HepG2 (cell line): ENCODE results near the gene FOXA3. TPM values are rescaled to one million over a fixed set of nuclear protein-coding genes. Genes with fewer than 3 reads are reported as not detected.
A peak's percentile ranks its signal among the peaks of the same experiment; 100 is the strongest.

Experiments used
- AKNA ChIP-seq: sonication (generic); formaldehyde crosslinking; IDR thresholded peaks from 2 replicates; pipeline ENCODE4 v1.4.0; 2020; ENCODE audit warnings: missing genetic modification reagents, borderline replicate concordance
- CENPT ChIP-seq: sonication (generic); formaldehyde crosslinking; IDR thresholded peaks from 2 replicates; pipeline ENCODE4 v1.8.0; 2022; ENCODE audit warnings: low read depth, mild to moderate bottlenecking, moderate library complexity, missing genetic modification reagents
- CTCF ChIP-seq: sonication (generic); formaldehyde crosslinking; IDR thresholded peaks from 2 replicates; pipeline ENCODE4 v1.5.0; 2020; ENCODE audit warnings: mild to moderate bottlenecking, missing genetic modification reagents, moderate library complexity
- FOSL2 ChIP-seq: sonication (generic); formaldehyde crosslinking; IDR thresholded peaks from 2 replicates; pipeline ENCODE4 v1.4.0; 2020; ENCODE audit warnings: missing genetic modification reagents
- HBP1 ChIP-seq: IDR thresholded peaks from 2 replicates; pipeline ENCODE4 v1.6.1; 2016; ENCODE audit warnings: low read depth, control low read depth
- JUND ChIP-seq: sonication (generic); formaldehyde crosslinking; IDR thresholded peaks from 2 replicates; pipeline ENCODE4 v1.8.0; 2022; ENCODE audit warnings: mild to moderate bottlenecking, missing genetic modification reagents
- KAT7 ChIP-seq: IDR thresholded peaks from 2 replicates; pipeline ENCODE4 v1.6.1; 2018; ENCODE audit warnings: borderline replicate concordance, missing compliant biosample characterization
- MBNL3 ChIP-seq: fragments of 250-450 bp; sonication (Bioruptor Pico); conservative IDR thresholded peaks from 2 replicates; pipeline ENCODE4 v1.8.0; 2022; ENCODE audit warnings: mild to moderate bottlenecking, inconsistent platforms
- NCOA5 ChIP-seq: sonication (generic); formaldehyde crosslinking; IDR thresholded peaks from 2 replicates; pipeline ENCODE4 v1.4.0; 2020; ENCODE audit warnings: missing genetic modification reagents
- PATZ1 ChIP-seq: sonication (generic); formaldehyde crosslinking; IDR thresholded peaks from 2 replicates; pipeline ENCODE4 v1.4.0; 2020; ENCODE audit warnings: missing genetic modification reagents
- PAWR ChIP-seq: sonication (generic); formaldehyde crosslinking; IDR thresholded peaks from 2 replicates; pipeline ENCODE4 v1.4.0; 2020; ENCODE audit warnings: missing genetic modification reagents, mild to moderate bottlenecking, borderline replicate concordance
- RNF2 ChIP-seq: fragments of 450-650 bp; conservative IDR thresholded peaks from 2 replicates; pipeline ENCODE4 v1.6.1; 2016; ENCODE audit warnings: low read depth
- SNAPC5 ChIP-seq: sonication (generic); formaldehyde crosslinking; IDR thresholded peaks from 2 replicates; pipeline ENCODE4 v1.8.1; 2023; ENCODE audit warnings: mild to moderate bottlenecking, missing genetic modification reagents, borderline replicate concordance
- TARDBP ChIP-seq: sonication (generic); formaldehyde crosslinking; IDR thresholded peaks from 2 replicates; pipeline ENCODE4 v1.8.0; 2022; ENCODE audit warnings: mild to moderate bottlenecking, missing genetic modification reagents
- TFDP1 ChIP-seq: IDR thresholded peaks from 2 replicates; pipeline ENCODE4 v1.6.1; 2016; ENCODE audit warnings: missing compliant biosample characterization, missing genetic modification reagents, borderline replicate concordance
- ZSCAN12 ChIP-seq: sonication (generic); formaldehyde crosslinking; IDR thresholded peaks from 2 replicates; pipeline ENCODE4 v1.9.0; 2021; ENCODE audit warnings: mild to moderate bottlenecking, missing genetic modification reagents
- polyA plus RNA-seq, 8 experiments: library from polyadenylated mRNA; depleted of rRNA in 3 of 8; stranded (reverse) in 7 of 8; unstranded in 1 of 8; fragments of >200 nt; fragmentation: Illumina TruSeq in 4 of 8; extraction: Trizol in 4 of 8; gene quantifications; 2 replicates each; pipeline versions ENCODE4 v1.2.1 to v1.2.3, GENCODE V29; 2011 to 2016; ENCODE audit warnings: low read depth in 4 of 8, missing spikeins in 1 of 8, mixed read lengths in 1 of 8; ENCODE audit not compliant: insufficient read depth in 1 of 8
- total RNA-seq, 5 experiments: library from RNA; depleted of rRNA; stranded (reverse); fragments of >200 nt; fragmentation: Illumina TruSeq; extraction: Trizol; gene quantifications; 2 replicates each; pipeline ENCODE4 v1.2.3, GENCODE V29; 2016; ENCODE audit warnings: low read depth in 1 of 5

The FOXA3 gene
- total and polyA plus RNA-seq, 2 of the 13 experiments (the other 11 are each of a cell fraction or from before 2014, with no cell fraction given): 29.8 to 47.6 TPM

GRCh38 chr19:45885556-45886426 lies 21.7 kb downstream of the FOXA3 start, which contains the start of gene IRF2BP1 (continued):
- TF ChIP-seq HBP1 (no peak), CTCF (peak; percentile 34; the same call in 1 of the 2 replicates), AKNA (CRISPR knock-in tag) (no peak), NCOA5 (CRISPR knock-in tag) (no peak), JUND (CRISPR knock-in tag) (no peak), CENPT (CRISPR knock-in tag) (peak; percentile 53; the same call in 1 of the 2 replicates), MBNL3 (CRISPR knock-in tag) (no peak), PATZ1 (CRISPR knock-in tag) (peak; percentile 54; the same call in 1 of the 2 replicates), FOSL2 (CRISPR knock-in tag) (peak; percentile 8; the same call in 1 of the 2 replicates), KAT7 (peak; percentile 84; the same call in 1 of the 2 replicates), TARDBP (CRISPR knock-in tag) (no peak; the same call in 1 of the 2 replicates), RNF2 (peak; percentile 60; the same call in 1 of the 2 replicates), ZSCAN12 (CRISPR knock-in tag) (no peak), TFDP1 (CRISPR knock-in tag) (peak; percentile 39; the same call in 1 of the 2 replicates), SNAPC5 (CRISPR knock-in tag) (no peak), PAWR (no peak)
